Stimulated activated CD4-positive, alpha-beta T cell treated with anti-CD3 and anti-CD28 coated beads, Interleukin-1b, Interleukin-23, amount 100 ng/mL, for 24 hours (primary cell): Measurements from ENCODE around the gene BRCA1.
"Not testable (repeated sequence)": the region's sequence is repeated elsewhere in the genome, so short reads cannot be mapped to it uniquely, and the experiment has no call there.

Experiments
- DNase-seq, 4 experiments: peaks; one replicate each; pipeline ENCODE4 v3.0.0-alpha.2; 2020; ENCODE audit warnings: low read depth in 4 of 4, low spot score in 1 of 4

Gene BRCA1

DNA sequence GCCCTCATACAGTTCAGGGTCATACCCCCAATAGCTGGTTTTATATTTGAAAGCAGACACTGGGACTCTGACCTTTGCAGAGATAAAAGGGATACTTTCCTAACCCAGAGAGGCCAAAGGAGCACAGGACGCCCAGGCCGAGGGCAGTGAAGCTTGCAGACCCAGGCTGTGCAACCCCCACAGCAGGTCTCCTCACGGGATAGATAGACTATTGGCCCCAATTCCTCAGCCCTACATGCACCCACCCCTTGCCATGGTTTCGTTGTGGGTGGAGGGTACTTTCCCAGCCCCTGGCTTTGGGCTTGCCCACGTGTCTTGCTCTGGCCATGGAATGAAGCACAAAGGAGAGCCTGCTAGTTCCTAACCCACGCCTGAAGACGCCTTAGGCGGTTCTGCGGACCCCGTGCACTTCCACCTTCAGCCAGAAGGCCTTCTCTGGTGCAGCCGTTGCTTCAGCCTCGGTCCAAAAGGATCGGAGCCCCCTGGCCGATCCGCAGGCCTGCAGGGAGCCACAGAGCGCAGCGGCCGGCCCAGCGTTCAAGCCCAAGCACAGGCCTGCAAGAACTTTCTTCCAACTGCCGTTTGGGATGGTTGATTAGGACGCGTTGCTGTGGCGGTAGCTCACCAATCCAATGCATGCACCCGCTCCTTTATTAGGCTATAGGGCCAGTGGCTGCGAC, 9.8 kb upstream of the BRCA1 start:
- DNase-seq, result no peak

DNA sequence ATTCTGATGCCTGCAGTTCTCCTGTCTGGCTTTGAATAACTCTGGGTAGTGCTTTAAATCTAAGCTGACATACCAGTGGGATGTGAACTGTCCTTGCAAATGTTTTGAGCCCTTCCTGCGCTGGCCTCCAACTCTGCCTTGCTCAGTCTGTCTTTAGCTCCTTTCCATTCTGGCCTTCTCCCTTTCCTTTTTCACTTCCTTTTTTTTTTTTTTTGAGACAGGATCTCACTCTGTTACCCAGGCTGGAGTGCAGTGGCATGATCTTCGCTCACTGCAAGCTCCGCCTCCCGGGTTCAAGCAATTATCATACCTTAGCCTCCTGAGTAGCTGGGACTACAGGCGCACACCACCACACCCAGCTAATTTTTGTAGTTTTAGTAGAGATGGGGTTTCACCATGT, 8.3 kb upstream of the BRCA1 start:
- DNase-seq, result not testable (repeated sequence)

DNA sequence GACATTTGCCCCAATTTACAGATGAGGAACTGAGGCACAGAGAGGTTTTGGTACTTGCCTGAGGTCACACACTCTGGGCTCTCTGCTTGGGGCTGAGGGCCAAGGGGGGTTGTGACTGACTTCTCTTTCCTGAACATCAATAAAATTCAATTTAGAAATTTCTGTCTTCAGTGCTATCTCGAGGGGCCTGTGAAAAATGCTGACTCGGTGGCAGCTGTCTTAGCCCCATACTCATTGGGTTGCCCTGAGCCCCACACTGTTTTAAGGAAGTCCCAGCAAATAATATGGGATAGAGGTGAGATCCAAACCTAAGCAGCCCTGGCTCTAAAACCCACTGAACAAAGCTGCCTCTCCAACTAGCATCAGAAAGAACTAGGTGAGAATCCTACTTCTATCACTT, 7.0 kb upstream of the BRCA1 start:
- no peak for DNase-seq

DNA sequence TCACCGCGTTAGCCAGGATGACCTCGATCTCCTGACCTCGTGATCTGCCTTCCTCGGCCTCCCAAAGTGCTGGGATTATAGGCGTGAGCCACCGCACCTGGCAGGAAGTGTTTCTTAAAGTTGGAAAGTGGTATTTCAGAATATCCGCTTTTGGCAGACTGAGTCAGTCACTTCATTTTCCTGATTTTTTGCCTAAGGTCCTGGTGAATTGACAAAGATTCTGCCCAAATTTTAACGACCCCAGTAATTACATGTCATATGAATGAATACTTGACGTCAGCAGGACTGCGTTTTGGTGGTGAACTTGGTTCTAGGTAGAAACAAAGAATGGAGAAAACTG, 4.5 kb upstream of the BRCA1 start:
- no peak for DNase-seq

DNA sequence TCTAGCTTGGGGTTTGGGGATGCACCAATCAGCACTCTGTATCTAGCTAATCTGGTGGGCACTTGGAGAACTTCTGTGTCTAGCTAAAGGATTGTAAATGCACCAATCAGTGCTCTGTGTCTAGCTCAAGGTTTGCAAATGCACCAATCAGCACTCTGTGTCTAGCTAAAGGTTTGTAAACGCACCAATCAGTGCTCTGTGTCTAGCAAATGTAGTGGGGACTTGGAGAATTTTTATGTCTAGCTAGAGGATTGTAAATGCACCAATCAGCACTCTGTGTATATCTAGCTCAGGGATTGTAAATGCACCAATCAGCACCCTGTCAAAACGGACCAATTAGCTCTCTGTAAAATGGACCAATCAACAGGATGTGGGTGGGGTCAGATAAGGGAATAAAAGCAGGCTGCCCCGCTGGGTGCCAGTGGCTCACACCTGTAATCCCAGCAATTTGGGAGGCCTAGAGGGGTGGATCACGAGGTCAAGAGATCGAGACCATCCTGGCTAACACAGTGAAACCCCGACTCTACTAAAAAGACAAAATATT, 2.2 kb upstream of the BRCA1 start:
- DNase-seq, result not testable (repeated sequence)

DNA sequence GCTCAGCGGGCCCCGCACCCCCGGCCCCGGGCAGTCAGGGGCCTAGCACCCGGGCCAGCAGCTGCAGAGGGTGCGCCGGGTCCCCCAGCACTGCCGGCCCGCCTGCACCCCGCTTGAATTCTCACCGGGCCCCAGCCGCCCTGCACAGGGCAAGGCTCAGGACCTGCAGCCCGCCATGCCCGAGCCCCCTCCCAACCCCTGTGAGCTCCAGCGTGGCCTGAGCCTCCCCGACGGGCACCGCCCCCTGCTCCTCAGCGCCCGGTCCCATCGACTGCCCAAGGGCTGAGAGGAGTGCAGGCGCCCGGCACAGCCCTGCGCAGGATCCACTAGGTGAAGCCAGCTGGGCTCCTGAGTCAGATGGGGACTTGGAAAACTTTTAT, 1.7 kb upstream of the BRCA1 start:
- no peak for DNase-seq

DNA sequence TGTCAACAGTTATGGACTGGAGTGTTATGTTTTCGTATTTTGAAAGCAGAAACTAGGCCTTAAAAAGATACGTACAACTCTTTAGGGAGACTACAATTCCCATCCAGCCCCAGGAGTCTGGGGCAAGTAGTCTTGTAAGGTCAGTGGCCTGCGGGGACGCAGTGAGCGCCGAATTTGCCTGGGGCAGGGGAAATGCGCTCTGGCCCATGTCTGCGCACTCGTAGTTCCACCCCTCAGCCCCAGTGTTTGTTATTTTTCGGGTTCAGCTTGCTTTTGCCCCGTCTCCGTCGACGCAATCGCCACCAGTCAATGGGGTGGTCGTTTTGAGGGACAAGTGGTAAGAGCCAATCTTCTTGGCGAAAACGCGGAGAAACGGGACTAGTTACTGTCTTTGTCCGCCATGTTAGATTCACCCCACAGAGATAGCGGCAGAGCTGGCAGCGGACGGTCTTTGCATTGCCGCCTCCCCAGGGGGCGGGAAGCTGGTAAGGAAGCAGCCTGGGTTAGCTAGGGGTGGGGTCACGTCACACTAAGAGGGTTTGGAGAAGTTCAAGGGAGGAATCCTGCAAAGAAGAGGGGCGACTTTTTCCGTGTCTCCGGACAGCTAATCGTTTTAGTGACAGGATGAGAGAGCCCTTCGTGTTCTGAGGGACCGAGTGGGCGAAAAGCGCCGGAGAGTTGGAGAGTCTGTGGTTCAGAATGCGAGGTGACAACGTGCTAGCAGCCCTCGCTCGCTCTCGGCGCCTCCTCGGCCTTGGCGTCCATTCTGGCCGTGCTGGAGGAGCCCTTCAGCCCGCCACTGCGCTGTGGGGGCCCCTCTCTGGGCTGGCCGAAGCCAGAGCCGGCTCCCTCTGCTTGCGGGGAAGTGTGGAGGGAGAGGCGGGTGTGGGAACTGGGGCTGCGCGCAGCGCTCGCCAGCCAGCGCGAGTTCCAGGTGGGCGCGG, 1.1 kb upstream of the BRCA1 start:
- no peak for DNase-seq

DNA sequence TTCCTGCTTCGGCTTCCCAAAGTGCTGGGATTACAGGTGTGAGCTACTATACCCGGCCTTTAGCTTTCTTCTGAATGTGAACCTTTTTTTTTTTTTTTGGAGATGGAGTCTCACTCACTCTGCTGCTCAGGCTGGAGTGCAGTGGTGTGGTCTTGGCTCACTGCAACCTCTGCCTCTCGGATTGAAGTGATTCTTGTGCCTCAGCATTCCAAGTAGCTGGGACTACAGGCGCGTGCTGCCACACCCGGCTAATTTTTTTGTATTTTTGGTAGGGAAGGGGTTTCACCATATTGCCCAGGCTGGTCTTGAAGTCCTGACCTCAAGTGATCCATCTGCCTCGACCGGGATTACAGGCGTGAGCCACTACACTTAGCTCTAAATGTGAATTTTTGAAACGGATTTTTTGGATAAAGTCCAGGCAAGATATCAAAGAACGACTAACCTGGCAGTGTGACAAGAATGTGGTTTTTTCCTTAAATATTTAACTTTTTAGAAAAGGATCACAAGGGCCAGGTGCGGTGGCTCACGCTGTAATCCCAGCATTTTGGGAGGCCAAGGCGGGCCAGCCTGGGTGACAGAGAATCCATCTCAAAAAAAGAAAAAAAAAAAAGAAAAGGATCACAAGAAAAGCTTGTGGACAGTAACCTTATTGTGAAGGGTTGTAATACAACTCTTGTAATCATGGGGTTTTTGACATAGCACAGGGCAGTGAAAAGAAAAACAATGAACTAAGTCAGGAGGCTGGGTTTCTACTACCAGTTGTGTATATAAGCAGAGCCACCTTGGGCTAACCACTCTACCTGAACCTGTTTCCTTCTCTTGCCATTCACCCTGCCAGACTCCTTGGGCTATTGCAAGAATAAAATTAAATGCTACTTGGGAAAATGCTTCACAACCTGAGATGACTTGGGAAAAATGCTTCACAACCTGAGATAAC, 6.2 kb downstream of the BRCA1 start:
- DNase-seq, result no peak

DNA sequence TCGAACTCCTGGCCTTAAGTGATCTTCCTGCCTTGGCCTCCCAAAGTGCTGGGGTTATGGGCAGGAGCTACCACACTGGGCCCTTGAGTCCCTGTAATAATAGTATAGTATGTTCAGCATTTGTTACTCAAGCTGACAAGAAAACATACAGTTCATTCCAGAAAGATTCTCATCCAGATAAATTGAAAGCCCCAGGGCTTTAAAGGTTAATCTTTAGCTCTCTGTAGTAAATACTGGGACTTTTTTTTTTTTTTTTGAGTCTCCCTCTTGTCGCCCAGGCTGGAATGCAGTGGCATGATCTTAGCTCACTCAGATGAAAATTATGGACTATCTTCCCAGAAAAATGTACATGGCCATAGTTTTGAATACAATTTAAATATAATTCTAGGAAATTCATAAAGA, 11.0 kb downstream of the BRCA1 start:
- DNase-seq, result no peak

DNA sequence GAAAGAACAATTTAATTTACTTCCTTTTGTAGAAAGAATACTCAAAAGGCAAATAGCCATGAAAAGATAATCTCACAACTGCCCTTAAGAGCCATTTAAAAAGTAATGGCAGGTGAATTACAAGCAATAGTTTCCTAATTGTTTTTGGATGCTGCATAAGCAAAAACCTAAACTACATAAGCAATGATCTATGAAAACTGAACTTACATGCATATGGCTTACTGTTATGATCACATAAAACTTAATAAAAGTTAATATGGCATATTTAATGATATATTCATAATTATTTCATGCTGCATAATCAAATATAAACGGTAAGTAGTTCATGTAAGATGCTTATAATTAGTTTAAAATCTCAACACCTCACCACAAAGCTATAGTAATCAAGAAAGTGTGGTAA, 18.6 kb downstream of the BRCA1 start:
- DNase-seq, result no peak

DNA sequence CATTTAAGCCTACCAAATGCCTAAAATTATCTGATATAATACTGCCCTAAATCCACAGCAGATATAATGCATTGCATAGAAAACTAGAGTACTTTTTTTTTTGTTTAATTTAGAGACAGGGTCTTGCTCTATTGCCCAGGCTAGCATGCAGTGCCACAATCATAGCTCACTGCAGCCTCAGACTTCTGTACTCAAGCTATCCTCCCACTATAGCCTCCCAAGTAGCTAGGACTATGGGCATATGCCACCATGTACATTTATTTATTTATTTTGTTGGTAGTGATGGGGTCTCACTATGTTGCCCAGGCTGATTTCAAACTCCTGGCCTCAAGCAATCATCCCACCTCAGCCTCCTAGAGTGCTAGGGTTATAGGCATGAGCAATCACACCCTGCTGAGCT, 20.0 kb downstream of the BRCA1 start:
- no peak for DNase-seq

DNA sequence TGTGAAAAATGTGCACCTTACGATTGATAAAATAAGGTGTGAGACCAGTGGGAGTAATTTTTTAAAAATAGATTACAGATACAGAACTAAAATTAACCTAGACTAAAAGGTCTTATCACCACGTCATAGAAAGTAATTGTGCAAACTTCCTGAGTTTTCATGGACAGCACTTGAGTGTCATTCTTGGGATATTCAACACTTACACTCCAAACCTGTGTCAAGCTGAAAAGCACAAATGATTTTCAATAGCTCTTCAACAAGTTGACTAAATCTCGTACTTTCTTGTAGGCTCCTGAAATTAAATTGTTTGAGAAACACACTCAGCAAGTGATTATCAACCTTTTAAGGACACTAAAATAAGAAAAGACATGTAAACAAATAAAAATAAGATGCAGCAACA, 20.5 kb downstream of the BRCA1 start:
- DNase-seq, result no peak

DNA sequence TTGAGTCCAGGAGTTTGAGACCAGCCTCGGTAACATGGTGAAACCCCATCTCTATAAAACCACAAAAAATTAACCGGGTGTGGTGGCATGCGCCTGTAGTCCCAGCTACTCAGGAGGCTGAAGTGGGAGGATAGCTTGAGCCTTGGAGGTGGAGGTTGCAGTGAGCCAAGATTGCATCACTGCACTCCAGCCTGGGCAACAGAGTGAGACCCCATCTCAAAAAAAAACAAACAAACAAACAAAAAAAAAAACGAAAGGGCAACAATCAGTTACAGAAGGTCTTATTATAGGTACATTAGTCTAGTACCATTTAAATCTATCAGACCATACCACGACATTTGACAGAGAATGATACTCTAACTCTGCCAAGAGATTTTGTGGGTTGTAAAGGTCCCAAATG, 29.8 kb downstream of the BRCA1 start:
- DNase-seq, result not testable (repeated sequence)

DNA sequence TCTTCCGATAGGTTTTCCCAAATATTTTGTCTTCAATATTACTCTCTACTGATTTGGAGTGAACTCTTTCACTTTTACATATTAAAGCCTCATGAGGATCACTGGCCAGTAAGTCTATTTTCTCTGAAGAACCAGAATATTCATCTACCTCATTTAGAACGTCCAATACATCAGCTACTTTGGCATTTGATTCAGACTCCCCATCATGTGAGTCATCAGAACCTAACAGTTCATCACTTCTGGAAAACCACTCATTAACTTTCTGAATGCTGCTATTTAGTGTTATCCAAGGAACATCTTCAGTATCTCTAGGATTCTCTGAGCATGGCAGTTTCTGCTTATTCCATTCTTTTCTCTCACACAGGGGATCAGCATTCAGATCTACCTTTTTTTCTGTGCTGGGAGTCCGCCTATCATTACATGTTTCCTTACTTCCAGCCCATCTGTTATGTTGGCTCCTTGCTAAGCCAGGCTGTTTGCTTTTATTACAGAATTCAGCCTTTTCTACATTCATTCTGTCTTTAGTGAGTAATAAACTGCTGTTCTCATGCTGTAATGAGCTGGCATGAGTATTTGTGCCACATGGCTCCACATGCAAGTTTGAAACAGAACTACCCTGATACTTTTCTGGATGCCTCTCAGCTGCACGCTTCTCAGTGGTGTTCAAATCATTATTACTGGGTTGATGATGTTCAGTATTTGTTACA, 30.9 kb downstream of the BRCA1 start:
- DNase-seq, result no peak

DNA sequence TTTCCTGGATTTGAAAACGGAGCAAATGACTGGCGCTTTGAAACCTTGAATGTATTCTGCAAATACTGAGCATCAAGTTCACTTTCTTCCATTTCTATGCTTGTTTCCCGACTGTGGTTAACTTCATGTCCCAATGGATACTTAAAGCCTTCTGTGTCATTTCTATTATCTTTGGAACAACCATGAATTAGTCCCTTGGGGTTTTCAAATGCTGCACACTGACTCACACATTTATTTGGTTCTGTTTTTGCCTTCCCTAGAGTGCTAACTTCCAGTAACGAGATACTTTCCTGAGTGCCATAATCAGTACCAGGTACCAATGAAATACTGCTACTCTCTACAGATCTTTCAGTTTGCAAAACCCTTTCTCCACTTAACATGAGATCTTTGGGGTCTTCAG, 32.3 kb downstream of the BRCA1 start:
- DNase-seq, result no peak

DNA sequence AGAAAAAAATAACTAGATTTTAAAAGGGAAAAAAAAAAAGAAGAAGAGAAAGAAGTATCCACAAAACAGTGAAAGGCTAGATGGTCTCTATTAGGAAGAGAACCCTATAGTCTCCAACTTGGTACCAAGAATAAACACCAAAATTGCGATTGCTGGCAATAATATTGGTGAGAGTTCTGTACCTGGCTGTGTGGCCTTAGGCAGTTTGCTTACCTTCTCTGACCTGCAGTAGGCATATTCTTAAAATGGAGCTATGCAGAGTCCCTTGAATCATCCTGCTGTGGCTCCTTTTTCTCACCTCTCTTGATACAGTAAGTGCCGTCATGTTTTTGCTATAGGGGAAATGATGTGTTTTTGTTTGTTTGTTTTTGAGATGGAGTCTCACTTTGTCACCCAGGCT, 35.1 kb downstream of the BRCA1 start:
- DNase-seq, result no peak

DNA sequence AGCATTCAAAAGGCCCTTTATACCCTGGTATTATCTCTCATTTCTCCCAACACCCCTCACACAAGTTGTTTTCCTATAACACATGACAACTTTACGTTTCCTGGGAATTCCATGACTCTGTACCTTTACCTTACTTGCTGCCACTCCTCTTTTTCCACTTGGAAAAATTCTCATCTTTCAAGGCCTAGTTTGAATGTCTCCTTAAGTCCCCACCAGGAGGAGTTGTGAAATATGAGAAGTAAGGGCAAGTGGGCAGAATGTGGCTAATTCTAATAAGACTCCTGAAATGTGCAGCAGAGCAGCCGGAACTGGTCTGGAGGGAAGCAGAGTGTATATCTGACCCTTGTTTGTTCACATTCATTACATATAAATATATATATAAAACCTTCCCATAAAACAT, 39.7 kb downstream of the BRCA1 start:
- no peak for DNase-seq

DNA sequence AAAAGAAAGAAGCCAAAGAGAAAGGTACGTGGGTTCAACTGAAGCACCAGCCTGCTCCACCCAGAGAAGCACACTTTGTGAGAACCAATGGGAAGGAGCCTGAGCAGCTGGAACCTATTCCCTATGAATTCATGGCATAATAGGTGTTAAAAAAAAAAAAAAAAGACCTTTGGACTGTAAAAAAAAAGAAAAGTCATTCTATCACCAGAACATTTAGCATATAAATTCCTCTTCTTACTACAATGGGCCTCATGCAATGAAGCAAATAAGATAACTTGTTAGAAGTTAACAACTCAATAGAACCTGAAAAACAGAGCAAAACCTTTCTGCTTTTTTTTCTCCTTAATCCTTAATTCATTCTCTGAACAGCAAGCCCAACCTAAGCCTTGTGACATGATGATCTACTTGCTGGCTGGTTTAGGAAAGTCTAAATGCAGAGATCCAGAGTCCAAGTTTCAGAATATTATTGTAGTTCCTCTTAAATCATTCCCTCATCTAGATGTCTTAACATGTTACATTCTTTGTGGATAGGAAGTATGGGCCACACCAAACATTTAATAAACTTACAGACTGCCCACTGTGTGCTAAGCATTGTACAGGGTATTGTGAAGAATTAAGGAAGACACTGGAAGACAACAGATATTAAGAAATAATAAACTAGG, 45.4 kb downstream of the BRCA1 start:
- DNase-seq, result no peak

DNA sequence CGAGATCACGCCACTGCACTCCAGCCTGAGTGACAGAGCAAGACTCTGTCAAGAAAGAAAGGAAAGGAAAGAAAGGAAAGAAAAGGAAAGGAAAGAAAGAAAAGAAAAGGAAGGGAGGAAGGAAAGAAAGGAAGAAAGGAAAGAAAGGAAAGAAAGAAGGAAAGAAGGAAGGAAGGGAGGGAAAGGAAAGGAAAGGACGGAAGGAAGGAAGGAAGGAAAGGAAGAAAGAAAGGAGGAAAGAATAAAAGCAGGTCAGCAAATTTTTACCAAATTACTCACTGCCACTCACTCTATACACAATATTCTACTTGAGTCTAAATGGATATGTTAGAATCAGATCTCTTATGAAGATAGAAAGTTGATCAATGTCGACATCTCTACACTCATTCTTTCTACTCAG, 50.3 kb downstream of the BRCA1 start:
- DNase-seq, result no peak

DNA sequence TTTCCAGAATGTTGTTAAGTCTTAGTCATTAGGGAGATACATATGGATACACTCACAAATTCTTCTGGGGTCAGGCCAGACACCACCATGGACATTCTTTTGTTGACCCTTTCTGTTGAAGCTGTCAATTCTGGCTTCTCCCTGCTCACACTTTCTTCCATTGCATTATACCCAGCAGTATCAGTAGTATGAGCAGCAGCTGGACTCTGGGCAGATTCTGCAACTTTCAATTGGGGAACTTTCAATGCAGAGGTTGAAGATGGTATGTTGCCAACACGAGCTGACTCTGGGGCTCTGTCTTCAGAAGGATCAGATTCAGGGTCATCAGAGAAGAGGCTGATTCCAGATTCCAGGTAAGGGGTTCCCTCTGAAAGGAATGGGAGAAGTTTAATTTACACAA, 54.3 kb downstream of the BRCA1 start:
- DNase-seq, result no peak
